Neural progenitor cell (in vitro differentiated cells): ENCODE results near the gene SRRM5. TPM values are rescaled to one million over a fixed set of nuclear protein-coding genes. Genes with fewer than 3 reads are reported as not detected.
"Not testable (repeated sequence)": the region's sequence is repeated elsewhere in the genome, so short reads cannot be mapped to it uniquely, and the experiment has no call there.

Experiments
- DNase-seq: peaks from one replicate; pipeline ENCODE4 v3.0.0-alpha.2; 2016; ENCODE audit warnings: low spot score
- H2AFZ ChIP-seq: fragments of 200-600 bp; sonication (generic); replicated peaks from 2 replicates; pipeline ENCODE4 v1.6.1; 2016; ENCODE audit warnings: antibody characterized with exemption
- H3F3A ChIP-seq: fragments of 200-600 bp; sonication (generic); 2 replicates; pipeline ENCODE4 v1.6.1; 2016; ENCODE audit warnings: antibody characterized with exemption, low read depth
- H3K27ac ChIP-seq: fragments of 200-600 bp; sonication (generic); 2 replicates; pipeline ENCODE4 v1.5.1; 2016; ENCODE audit warnings: mild to moderate bottlenecking
- H3K27me3 ChIP-seq: fragments of 200-600 bp; sonication (generic); 2 replicates; pipeline ENCODE4 v1.6.1; 2016; ENCODE audit warnings: mild to moderate bottlenecking, moderate library complexity
- H3K36me3 ChIP-seq: fragments of 200-600 bp; sonication (generic); 2 replicates; pipeline ENCODE4 v1.5.1; 2016
- H3K4me1 ChIP-seq: fragments of 200-600 bp; sonication (generic); 2 replicates; pipeline ENCODE4 v1.6.1; 2016; ENCODE audit warnings: mixed run types
- H3K4me2 ChIP-seq: fragments of 200-600 bp; sonication (generic); 2 replicates; pipeline ENCODE4 v1.6.1; 2016
- H3K4me3 ChIP-seq: fragments of 200-600 bp; sonication (generic); 2 replicates; pipeline ENCODE4 v1.5.1; 2016
- H3K79me2 ChIP-seq: fragments of 200-600 bp; sonication (generic); 2 replicates; pipeline ENCODE4 v1.6.1; 2016; ENCODE audit warnings: low read depth
- H3K9ac ChIP-seq: fragments of 200-600 bp; sonication (generic); 2 replicates; pipeline ENCODE4 v1.6.1; 2016
- H3K9me3 ChIP-seq: fragments of 200-600 bp; sonication (generic); 2 replicates; pipeline ENCODE4 v1.5.1; 2016; ENCODE audit warnings: low read depth
- H4K20me1 ChIP-seq: fragments of 200-600 bp; sonication (generic); 2 replicates; pipeline ENCODE4 v1.6.1; 2016; ENCODE audit warnings: low read depth
- H3K27ac Mint-ChIP-seq: 3 replicates; pipeline ENCODE4 v1.8.0; 2021; ENCODE audit warnings: mixed read lengths
- H3K27me3 Mint-ChIP-seq: 2 replicates; pipeline ENCODE4 v1.8.0; 2022; ENCODE audit warnings: low read depth, mild to moderate bottlenecking, inconsistent platforms, moderate library complexity, mixed read lengths; ENCODE audit not compliant: insufficient read depth
- H3K36me3 Mint-ChIP-seq: 3 replicates; pipeline ENCODE4 v1.8.0; 2021; ENCODE audit warnings: mixed read lengths
- H3K4me1 Mint-ChIP-seq: 3 replicates; pipeline ENCODE4 v1.8.0; 2021; ENCODE audit warnings: mixed read lengths
- H3K4me3 Mint-ChIP-seq: 3 replicates; pipeline ENCODE4 v1.8.0; 2021; ENCODE audit warnings: mild to moderate bottlenecking, moderate library complexity, mixed read lengths
- H3K9me3 Mint-ChIP-seq: 3 replicates; pipeline ENCODE4 v1.8.0; 2020; ENCODE audit warnings: mixed read lengths
- EZH2 ChIP-seq: fragments of 200-600 bp; sonication (generic); IDR thresholded peaks from 2 replicates; pipeline ENCODE4 v1.6.1; 2017; ENCODE audit warnings: antibody characterized with exemption, mild to moderate bottlenecking, moderate library complexity
- EZH2phosphoT487 ChIP-seq: fragments of 200-600 bp; sonication (generic); IDR thresholded peaks from 2 replicates; pipeline ENCODE4 v1.6.1; 2017; ENCODE audit warnings: antibody characterized with exemption
- total RNA-seq: library from RNA; depleted of rRNA; stranded (reverse); fragments of >200 nt; gene quantifications from 2 replicates; pipeline ENCODE4 v1.2.3, GENCODE V29; 2015; ENCODE audit warnings: low replicate concordance
- TF ChIP-seq, protein P1 (sequence below): fragments of 200-600 bp; sonication (generic); IDR thresholded peaks from 2 replicates; pipeline ENCODE4 v1.5.1; 2017; ENCODE audit warnings: antibody characterized with exemption, mild to moderate bottlenecking

SRRM5 gene
- total RNA-seq, 1 donor from 2014 or later, result not detected

DNA sequence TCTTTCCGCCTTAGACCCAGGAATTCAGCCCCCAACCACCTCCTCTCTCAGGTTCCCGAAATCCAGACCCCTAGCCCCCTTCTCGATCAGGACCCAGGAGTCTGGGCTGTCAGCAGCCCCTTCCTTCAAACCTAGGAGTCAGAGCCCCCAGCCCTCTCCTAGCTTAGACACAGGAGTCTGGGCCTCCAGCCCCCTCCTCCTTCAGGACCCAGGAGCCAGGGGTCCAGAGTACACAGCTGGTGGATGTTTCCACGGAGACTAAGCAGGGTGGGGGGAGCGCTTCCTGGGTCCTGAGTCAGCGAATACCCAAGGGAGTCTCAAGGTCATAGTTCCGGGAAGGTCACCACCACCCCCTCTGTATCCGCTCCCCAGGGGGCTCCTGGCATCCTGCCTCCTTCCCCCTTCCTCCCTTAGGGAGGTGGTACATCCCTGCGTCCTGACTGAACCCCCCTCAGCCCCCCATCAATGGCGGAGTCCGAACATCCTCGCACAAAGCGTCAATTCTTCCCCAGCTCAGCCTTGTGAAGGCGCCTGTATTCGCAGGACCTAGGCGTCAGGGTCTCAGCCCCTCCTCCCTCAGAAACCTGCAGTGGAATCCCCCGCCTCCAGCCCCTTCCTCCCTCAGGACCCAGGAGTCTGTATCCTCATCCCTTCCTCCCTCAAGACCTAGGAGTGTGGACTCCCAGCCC, 23.1 kb downstream of the SRRM5 start:
- H3K27ac ChIP-seq, result peak overlapping the region; percentile 78
- H3K9me3 ChIP-seq, result no peaks in the 10 kb centered on the region
- H3K4me1 Mint-ChIP-seq, result peaks cover 49% of the 10 kb centered on the region
- peak; percentile 86 for DNase-seq
- peak overlapping the region; percentile 46 for H3K4me3 ChIP-seq
- H3K4me3 Mint-ChIP-seq, result peak overlapping the region; percentile 85
- H3K9ac ChIP-seq, result no peak overlapping the region
- H3K36me3 Mint-ChIP-seq, result peaks cover 12% of the 10 kb centered on the region
- no peak overlapping the region for H2AFZ ChIP-seq
- peaks cover 21% of the 10 kb centered on the region for H3F3A ChIP-seq
- TF ChIP-seq EZH2 (no peak), EZH2phosphoT487 (no peak)
- TF ChIP-seq, protein P1, sequence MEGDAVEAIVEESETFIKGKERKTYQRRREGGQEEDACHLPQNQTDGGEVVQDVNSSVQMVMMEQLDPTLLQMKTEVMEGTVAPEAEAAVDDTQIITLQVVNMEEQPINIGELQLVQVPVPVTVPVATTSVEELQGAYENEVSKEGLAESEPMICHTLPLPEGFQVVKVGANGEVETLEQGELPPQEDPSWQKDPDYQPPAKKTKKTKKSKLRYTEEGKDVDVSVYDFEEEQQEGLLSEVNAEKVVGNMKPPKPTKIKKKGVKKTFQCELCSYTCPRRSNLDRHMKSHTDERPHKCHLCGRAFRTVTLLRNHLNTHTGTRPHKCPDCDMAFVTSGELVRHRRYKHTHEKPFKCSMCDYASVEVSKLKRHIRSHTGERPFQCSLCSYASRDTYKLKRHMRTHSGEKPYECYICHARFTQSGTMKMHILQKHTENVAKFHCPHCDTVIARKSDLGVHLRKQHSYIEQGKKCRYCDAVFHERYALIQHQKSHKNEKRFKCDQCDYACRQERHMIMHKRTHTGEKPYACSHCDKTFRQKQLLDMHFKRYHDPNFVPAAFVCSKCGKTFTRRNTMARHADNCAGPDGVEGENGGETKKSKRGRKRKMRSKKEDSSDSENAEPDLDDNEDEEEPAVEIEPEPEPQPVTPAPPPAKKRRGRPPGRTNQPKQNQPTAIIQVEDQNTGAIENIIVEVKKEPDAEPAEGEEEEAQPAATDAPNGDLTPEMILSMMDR, result no peak
- H3K27ac Mint-ChIP-seq, result peak overlapping the region; percentile 98
- H3K79me2 ChIP-seq, result peaks cover 20% of the 10 kb centered on the region
- peak overlapping the region; percentile 82 for H3K4me2 ChIP-seq
- no peaks in the 10 kb centered on the region for H3K36me3 ChIP-seq
- peaks cover 57% of the 10 kb centered on the region for H4K20me1 ChIP-seq
- H3K27me3 Mint-ChIP-seq, result peaks cover 6% of the 10 kb centered on the region
- peaks cover 21% of the 10 kb centered on the region for H3K27me3 ChIP-seq
- H3K9me3 Mint-ChIP-seq, result no peaks in the 10 kb centered on the region
- H3K4me1 ChIP-seq, result peaks cover 24% of the 10 kb centered on the region

DNA sequence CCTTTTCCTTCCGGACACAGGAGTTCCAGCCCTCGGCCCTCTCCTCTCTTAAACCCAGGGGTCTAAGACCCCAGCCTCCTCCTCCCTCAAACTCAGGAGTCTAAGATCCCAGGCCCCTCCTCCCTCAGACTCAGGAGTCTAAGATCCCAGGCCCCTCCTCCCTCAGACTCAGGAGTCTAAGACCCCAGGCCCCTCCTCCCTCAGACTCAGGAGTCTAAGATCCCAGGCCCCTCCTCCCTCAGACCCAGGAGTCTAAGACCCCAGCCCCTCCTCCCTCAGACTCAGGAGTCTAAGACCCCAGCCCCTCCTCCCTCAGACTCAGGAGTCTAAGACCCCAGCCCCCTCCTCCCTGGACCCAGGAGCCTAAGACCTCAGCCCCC, 23.7 kb downstream of the SRRM5 start:
- peaks cover 49% of the 10 kb centered on the region for H3K4me1 Mint-ChIP-seq
- H3K9me3 ChIP-seq, H3K9me3 Mint-ChIP-seq, H2AFZ ChIP-seq, H3K36me3 ChIP-seq, H3K27me3 Mint-ChIP-seq, H3K9ac ChIP-seq: not testable (repeated sequence)
- peak; percentile 88 for DNase-seq
- peaks cover 12% of the 10 kb centered on the region for H3K36me3 Mint-ChIP-seq
- peak overlapping the region; percentile 78 for H3K27ac ChIP-seq
- peaks cover 20% of the 10 kb centered on the region for H3K79me2 ChIP-seq
- H3K4me2 ChIP-seq, result peak overlapping the region; percentile 82
- peaks cover 57% of the 10 kb centered on the region for H4K20me1 ChIP-seq
- H3K27ac Mint-ChIP-seq, result peak overlapping the region; percentile 98
- H3K4me1 ChIP-seq, result peaks cover 24% of the 10 kb centered on the region
- H3K4me3 ChIP-seq, result peak overlapping the region; percentile 46
- peaks cover 21% of the 10 kb centered on the region for H3F3A ChIP-seq
- peak overlapping the region; percentile 85 for H3K4me3 Mint-ChIP-seq
- H3K27me3 ChIP-seq, result peaks cover 26% of the 10 kb centered on the region

DNA sequence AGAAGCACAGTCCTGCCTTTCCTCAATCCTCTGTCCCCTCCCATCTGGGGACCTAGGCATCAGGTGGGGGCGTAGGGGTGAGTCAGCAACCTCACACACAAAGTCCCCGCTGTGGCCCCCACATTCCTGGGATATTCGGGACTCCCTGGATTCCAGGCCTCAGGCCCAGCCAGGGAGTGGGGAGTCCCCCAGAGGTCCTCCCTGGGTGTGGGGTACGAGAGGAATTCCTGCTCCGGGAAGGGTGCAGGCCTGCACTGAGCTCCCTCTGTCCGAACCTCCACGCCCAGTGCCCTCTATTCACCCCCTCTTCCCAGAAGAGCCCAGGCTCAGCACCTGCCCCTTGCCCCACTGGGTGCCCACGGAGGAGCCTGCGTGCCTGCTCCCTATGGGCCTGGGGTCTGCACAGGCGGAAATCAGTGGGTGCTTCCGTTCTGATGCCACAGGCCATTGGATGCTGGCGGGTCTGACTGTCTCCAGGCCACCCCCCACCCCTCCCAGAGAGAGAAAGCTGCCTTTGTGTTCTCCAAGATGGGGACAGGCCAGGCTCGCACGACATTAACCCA, 24.3 kb downstream of the SRRM5 start:
- Histone ChIP-seq H3K4me1 (peaks cover 24% of the 10 kb centered on the region), H4K20me1 (peaks cover 57% of the 10 kb centered on the region), H3K27ac (no peak overlapping the region), H3K4me2 (peak overlapping the region; percentile 82), H3K9me3 (no peaks in the 10 kb centered on the region), H3K9ac (no peak overlapping the region), H3K36me3 (no peaks in the 10 kb centered on the region), H3K4me3 (peak overlapping the region; percentile 46), H3K27me3 (peaks cover 33% of the 10 kb centered on the region), H2AFZ (no peak overlapping the region), H3K79me2 (peaks cover 20% of the 10 kb centered on the region), H3F3A (peaks cover 21% of the 10 kb centered on the region)
- Mint-ChIP-seq H3K4me1 (peaks cover 52% of the 10 kb centered on the region), H3K27me3 (peaks cover 8% of the 10 kb centered on the region), H3K27ac (no peak overlapping the region), H3K4me3 (peak overlapping the region; percentile 85), H3K36me3 (peaks cover 9% of the 10 kb centered on the region), H3K9me3 (no peaks in the 10 kb centered on the region)
- peak; percentile 62 for DNase-seq
- TF ChIP-seq EZH2 (no peak), EZH2phosphoT487 (no peak)
- TF ChIP-seq, protein P1, result no peak
